Smooth muscle cell of the umbilical artery (primary cell): ENCODE data around the gene OTUD1. TPM values are rescaled to one million over a fixed set of nuclear protein-coding genes. Genes with fewer than 3 reads are reported as not detected.

Experiments
- total RNA-seq: library from RNA; depleted of rRNA; stranded (reverse); fragments of >200 nt; gene quantifications from 2 replicates; pipeline ENCODE4 v1.2.3, GENCODE V29; 2014

OTUD1 gene
- 2.4 and 4.8 TPM in 2 replicates for total RNA-seq

DNA sequence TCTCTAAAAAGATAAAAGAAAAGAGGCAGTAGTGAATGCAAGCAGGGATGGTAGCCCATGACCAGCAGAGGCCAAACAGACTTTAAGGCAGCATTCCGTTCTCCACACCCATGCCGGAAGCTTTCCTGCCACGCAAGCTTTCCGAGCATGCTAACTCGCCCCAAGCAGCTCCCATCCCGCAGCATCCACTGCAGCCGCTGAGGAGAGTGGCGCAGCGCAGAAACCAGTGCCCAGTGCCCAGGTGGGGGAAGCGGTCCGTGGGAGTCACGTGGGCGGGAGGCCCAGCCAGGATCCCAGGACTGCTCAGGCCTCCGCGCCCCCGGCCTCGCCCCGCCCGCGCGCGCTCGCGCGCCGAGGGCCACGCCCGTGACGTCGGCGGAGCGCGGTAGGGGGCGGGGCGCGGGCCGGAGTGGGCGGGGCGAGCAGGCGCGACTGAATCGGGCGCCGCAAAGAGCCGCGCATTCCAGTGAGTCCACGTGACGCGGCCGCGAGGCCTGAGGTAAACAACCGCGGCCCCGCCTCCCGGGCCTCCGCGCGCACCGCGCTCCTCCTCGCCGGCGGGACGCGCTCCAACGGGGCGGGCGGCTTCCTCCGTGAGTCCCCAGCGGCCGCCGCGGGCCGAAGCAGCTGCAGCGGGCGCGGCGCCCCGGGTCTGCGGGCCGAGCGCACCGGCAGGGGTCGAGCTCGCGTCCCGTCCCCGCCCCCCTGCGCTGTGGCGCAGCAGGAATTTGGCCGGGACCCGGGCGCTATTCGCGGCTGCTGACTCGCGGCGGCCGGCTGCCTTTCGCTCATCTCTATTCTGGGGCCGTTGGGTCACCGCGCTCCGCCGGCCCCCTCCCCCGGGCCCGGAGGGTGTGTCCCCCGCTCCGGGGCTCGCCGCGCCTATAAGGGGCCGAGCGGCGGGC, at the start of gene OTUD1:
Gene OTUD1 (plus strand): TSS at position 529 of the 905 bp plus-strand sequence. CDS start 383 bp downstream, outside the sequence.

Other genes with a start within 250 kb of the OTUD1 start
- gene PTF1A, start 246.8 kb upstream of the OTUD1 start, total RNA-seq: not detected in 2 replicates
- 0.18 TPM in 1 of 2 replicates, not detected in the other for gene C10orf67, start 94.3 kb upstream of the OTUD1 start, total RNA-seq